A673 (cell line): ENCODE results near the gene TSR3.

Source experiments
- CTCF ChIP-seq: fragments of 300-800, 200-600 bp; sonication (generic); conservative IDR thresholded peaks from 2 replicates; pipeline ENCODE4 v1.5.1; 2017; ENCODE audit warnings: low read depth, mild to moderate bottlenecking, antibody characterized with exemption, low read length, moderate library complexity, mixed read lengths
- EZH2 ChIP-seq: fragments of 200-600 bp; sonication (generic); IDR thresholded peaks from 2 replicates; pipeline ENCODE4 v1.6.1; 2017; ENCODE audit warnings: borderline replicate concordance, low read depth, mild to moderate bottlenecking, mixed read lengths, antibody characterized with exemption, low read length; ENCODE audit not compliant: poor library complexity, severe bottlenecking

GRCh38 chr16:1371054-1371978 is 19.6 kb upstream of the TSR3 start:
- TF ChIP-seq CTCF (no peak), EZH2 (no peak)
